Keratinocyte (primary cell): Measurements from ENCODE around the gene ALK. TPM values are rescaled to one million over a fixed set of nuclear protein-coding genes. Genes with fewer than 3 reads are reported as not detected.

Experiments used
- DNase-seq: peaks from one replicate; pipeline ENCODE4 v3.0.0-alpha.2; 2011; ENCODE audit warnings: low read depth, missing footprints, low spot score
- FAIRE-seq: peaks from 2 replicates; lab custom pipeline; 2011; peaks lifted over from hg19 to GRCh38; lab: Jason Lieb, UNC
- H2AFZ ChIP-seq: 2 replicates; pipeline ENCODE4 v1.6.0; 2012; ENCODE audit warnings: low read length, control low read depth, inconsistent platforms; ENCODE audit not compliant: control insufficient read depth
- H3K27ac ChIP-seq: 2 replicates; pipeline ENCODE4 v1.5.1; 2011; ENCODE audit warnings: low read length; ENCODE audit not compliant: control insufficient read depth, insufficient read depth
- H3K27me3 ChIP-seq: 3 replicates; pipeline ENCODE4 v1.6.0; 2011; ENCODE audit warnings: low read length; ENCODE audit not compliant: control insufficient read depth, insufficient read depth; ENCODE audit errors: extremely low read depth
- H3K36me3 ChIP-seq, 2 experiments: 2 replicates in 1 of 2; 3 replicates in 1 of 2; pipeline ENCODE4 v1.5.1; 2011; ENCODE audit warnings: low read length in 2 of 2, mild to moderate bottlenecking in 1 of 2; ENCODE audit not compliant: control insufficient read depth in 2 of 2, insufficient read depth in 2 of 2; ENCODE audit errors: extremely low read depth in 1 of 2
- H3K4me1 ChIP-seq: 3 replicates; pipeline ENCODE4 v1.5.1; 2011; ENCODE audit warnings: low read length; ENCODE audit not compliant: control insufficient read depth, insufficient read depth; ENCODE audit errors: extremely low read depth
- H3K4me2 ChIP-seq: 3 replicates; pipeline ENCODE4 v1.6.0; 2011; ENCODE audit warnings: low read depth, low read length; ENCODE audit not compliant: control insufficient read depth, insufficient read depth; ENCODE audit errors: extremely low read depth
- H3K4me3 ChIP-seq, 3 experiments: fragments of 200-600 bp in 1 of 3; sonication (generic) in 1 of 3; 2 replicates in 2 of 3; 3 replicates in 1 of 3; pipeline ENCODE4 v1.5.1; 2011 to 2016; ENCODE audit warnings: low read length in 3 of 3, mild to moderate bottlenecking in 3 of 3, control low read depth in 2 of 3, inconsistent platforms in 1 of 3, low read depth in 1 of 3, mixed read lengths in 1 of 3, mixed run types in 1 of 3, moderate library complexity in 1 of 3; ENCODE audit not compliant: control insufficient read depth in 2 of 3, insufficient read depth in 2 of 3; ENCODE audit errors: extremely low read depth in 1 of 3
- H3K79me2 ChIP-seq: 2 replicates; pipeline ENCODE4 v1.6.0; 2012; ENCODE audit warnings: low read length; ENCODE audit not compliant: control insufficient read depth, insufficient read depth
- H3K9ac ChIP-seq: 3 replicates; pipeline ENCODE4 v1.6.0; 2011; ENCODE audit warnings: low read length; ENCODE audit not compliant: control insufficient read depth, insufficient read depth; ENCODE audit errors: extremely low read depth
- H3K9me1 ChIP-seq: 3 replicates; pipeline ENCODE4 v1.6.0; 2011; ENCODE audit warnings: low read length; ENCODE audit not compliant: control insufficient read depth, insufficient read depth; ENCODE audit errors: extremely low read depth
- H3K9me3 ChIP-seq: 2 replicates; pipeline ENCODE4 v1.5.1; 2012; ENCODE audit warnings: low read depth, low read length; ENCODE audit not compliant: control insufficient read depth
- H4K20me1 ChIP-seq: 3 replicates; pipeline ENCODE4 v1.6.0; 2011; ENCODE audit warnings: low read length; ENCODE audit not compliant: control insufficient read depth, insufficient read depth; ENCODE audit errors: extremely low read depth
- EZH2 ChIP-seq: IDR thresholded peaks from one replicate; pipeline ENCODE4 v1.6.1; 2012; ENCODE audit warnings: inconsistent platforms, mild to moderate bottlenecking, low read length, moderate library complexity
- dilution Hi-C: fragments of 300-500 bp; cut with MboI; formaldehyde crosslinking; loops from one replicate; pipeline ENCODE4 v1.7.0; 2020; ENCODE audit warnings: low sequenced_read_pairs; ENCODE audit not compliant: extremely low pct_ligation_motif_present
- polyA plus RNA-seq, 5 experiments: library from polyadenylated mRNA; depleted of rRNA in 3 of 5; stranded (reverse) in 3 of 5; stranded (forward) in 1 of 5; unstranded in 1 of 5; fragments of >200 nt; gene quantifications; 1 replicate in 1 of 5; 2 replicates in 3 of 5; 3 replicates in 1 of 5; pipeline versions ENCODE4 v1.2.1 to v1.2.3, GENCODE V29; 2011 to 2012; ENCODE audit warnings: missing spikeins in 2 of 5, low read depth in 1 of 5, low replicate concordance in 1 of 5
- TF ChIP-seq, protein P1 (sequence below), 3 experiments: IDR thresholded peaks in 1 of 3; conservative IDR thresholded peaks in 1 of 3; optimal IDR thresholded peaks in 1 of 3; 2 replicates in 2 of 3; 3 replicates in 1 of 3; pipeline versions ENCODE3 to v1.5.1; 2011; ENCODE audit warnings: low read length in 3 of 3, mild to moderate bottlenecking in 3 of 3, moderate library complexity in 2 of 3, control low read depth in 1 of 3, inconsistent platforms in 1 of 3; ENCODE audit not compliant: insufficient read depth in 2 of 3; ENCODE audit errors: extremely low read depth in 1 of 3

Gene ALK
- polyA plus RNA-seq, 1 donor (not counting 4 experiments of a cell fraction or from before 2014, with no cell fraction given) = not detected

DNA sequence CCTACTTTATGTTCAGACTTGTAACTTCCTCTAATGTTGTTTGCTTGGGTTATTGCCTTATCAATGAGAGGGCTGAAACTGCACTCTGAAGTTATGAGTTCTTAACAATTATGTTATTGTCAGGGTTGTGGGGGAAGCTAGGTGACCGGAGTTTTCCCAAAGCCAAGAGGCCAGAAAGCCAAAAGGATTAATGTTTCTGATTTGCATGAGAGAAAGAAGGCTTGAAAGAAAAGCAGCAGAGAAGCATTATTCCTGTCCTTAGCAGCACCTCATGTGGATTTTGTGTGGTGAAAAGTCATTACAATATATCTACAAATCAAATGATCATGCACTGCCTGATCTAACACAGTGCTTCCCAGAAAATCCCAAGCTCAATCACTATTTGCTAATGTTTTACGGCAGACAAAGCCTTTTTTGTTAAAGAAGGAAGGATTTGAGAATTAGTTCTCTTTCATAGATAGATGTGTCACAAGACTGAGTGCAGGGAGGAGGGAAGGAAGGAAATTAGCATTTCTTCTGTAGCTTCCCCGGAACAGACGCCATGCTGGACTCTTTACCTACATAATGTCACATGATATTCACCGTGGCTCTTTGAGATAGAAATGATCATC lies 203.2 kb downstream of the ALK start:
- Histone ChIP-seq H3K36me3 (no peaks in the 10 kb centered on the region), H3K27ac (no peak overlapping the region), H3K4me2 (no peak overlapping the region), H4K20me1 (no peaks in the 10 kb centered on the region), H3K27me3 (peaks cover 14% of the 10 kb centered on the region), H3K9me3 (no peaks in the 10 kb centered on the region), H3K9me1 (no peaks in the 10 kb centered on the region), H2AFZ (no peak overlapping the region), H3K4me1 (no peaks in the 10 kb centered on the region), H3K79me2 (no peaks in the 10 kb centered on the region), H3K4me3 (no peak overlapping the region), H3K9ac (no peak overlapping the region)
- TF ChIP-seq, protein P1, sequence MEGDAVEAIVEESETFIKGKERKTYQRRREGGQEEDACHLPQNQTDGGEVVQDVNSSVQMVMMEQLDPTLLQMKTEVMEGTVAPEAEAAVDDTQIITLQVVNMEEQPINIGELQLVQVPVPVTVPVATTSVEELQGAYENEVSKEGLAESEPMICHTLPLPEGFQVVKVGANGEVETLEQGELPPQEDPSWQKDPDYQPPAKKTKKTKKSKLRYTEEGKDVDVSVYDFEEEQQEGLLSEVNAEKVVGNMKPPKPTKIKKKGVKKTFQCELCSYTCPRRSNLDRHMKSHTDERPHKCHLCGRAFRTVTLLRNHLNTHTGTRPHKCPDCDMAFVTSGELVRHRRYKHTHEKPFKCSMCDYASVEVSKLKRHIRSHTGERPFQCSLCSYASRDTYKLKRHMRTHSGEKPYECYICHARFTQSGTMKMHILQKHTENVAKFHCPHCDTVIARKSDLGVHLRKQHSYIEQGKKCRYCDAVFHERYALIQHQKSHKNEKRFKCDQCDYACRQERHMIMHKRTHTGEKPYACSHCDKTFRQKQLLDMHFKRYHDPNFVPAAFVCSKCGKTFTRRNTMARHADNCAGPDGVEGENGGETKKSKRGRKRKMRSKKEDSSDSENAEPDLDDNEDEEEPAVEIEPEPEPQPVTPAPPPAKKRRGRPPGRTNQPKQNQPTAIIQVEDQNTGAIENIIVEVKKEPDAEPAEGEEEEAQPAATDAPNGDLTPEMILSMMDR (optimal IDR thresholded peaks at IDR 0.05 in 1 of 3, IDR thresholded peaks at IDR 0.05 in 1 of 3, conservative IDR thresholded peaks at IDR 0.05 in 1 of 3; ENCODE audit: extremely low read depth in 1 of 3, insufficient read depth in 2 of 3, low read length in 3 of 3) = no peak
- TF ChIP-seq EZH2 = no peak
- FAIRE-seq (no peak), DNase-seq (no peak)
- dilution Hi-C loops = no loop called here

DNA sequence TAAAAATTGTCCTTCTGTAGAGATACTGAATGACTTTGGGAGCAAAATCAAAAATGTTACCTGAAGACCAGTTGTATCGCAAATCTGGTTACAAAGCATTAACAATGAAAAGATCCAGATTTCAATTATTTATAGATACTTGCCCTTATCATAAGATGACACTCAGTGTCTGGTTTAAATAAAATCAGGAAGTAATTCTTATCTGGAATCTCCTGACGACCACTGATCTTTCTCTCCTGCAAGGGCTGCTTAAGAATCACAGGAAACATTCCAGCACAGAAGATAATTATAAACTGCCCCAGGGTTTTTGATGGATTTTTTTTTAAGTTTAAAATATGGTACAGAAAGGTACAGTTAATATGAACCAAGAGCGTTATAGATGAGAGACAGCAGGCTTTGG lies 205.7 kb downstream of the ALK start:
- H3K4me2 ChIP-seq = no peak overlapping the region
- H3K27me3 ChIP-seq = peaks cover 14% of the 10 kb centered on the region
- H3K36me3 ChIP-seq = no peaks in the 10 kb centered on the region
- DNase-seq = no peak
- H3K4me1 ChIP-seq = no peaks in the 10 kb centered on the region
- H3K79me2 ChIP-seq = no peaks in the 10 kb centered on the region
- no peaks in the 10 kb centered on the region for H3K9me3 ChIP-seq
- no peak for FAIRE-seq
- H2AFZ ChIP-seq = no peak overlapping the region
- no peaks in the 10 kb centered on the region for H3K9me1 ChIP-seq
- no peak overlapping the region for H3K9ac ChIP-seq
- dilution Hi-C loops = no loop called here
- no peak overlapping the region for H3K27ac ChIP-seq
- TF ChIP-seq EZH2 = no peak
- H4K20me1 ChIP-seq = no peaks in the 10 kb centered on the region
- no peak overlapping the region for H3K4me3 ChIP-seq

DNA sequence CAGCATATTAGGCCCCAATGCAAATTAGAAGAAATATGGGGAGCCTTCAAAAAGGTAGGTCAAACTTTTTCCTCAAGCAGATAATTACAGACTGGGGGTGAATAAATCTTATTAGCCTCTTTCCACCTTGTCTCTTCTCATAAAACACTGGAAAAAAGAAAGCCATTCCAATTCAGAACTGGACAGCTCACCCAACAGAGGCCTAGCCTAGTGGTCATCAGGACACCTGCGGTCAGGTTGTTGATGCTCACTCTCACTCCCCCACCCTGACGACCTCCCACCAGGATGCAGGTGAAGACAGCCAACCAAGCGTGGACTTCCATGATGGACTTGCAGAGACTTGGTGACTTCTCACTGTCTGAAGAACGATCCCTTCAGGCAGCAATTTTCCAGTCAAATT lies 207.1 kb downstream of the ALK start:
- Histone ChIP-seq H3K4me3 (no peak overlapping the region), H3K4me1 (no peaks in the 10 kb centered on the region), H3K9ac (no peak overlapping the region), H3K36me3 (no peaks in the 10 kb centered on the region), H3K79me2 (no peaks in the 10 kb centered on the region), H3K9me1 (no peaks in the 10 kb centered on the region), H3K4me2 (no peak overlapping the region), H4K20me1 (no peaks in the 10 kb centered on the region), H3K27me3 (peaks cover 10% of the 10 kb centered on the region), H3K9me3 (no peaks in the 10 kb centered on the region), H2AFZ (no peak overlapping the region), H3K27ac (no peak overlapping the region)
- TF ChIP-seq, protein P1 (optimal IDR thresholded peaks at IDR 0.05 in 1 of 3, IDR thresholded peaks at IDR 0.05 in 1 of 3, conservative IDR thresholded peaks at IDR 0.05 in 1 of 3; ENCODE audit: extremely low read depth in 1 of 3, insufficient read depth in 2 of 3, low read length in 3 of 3) = no peak
- no peak for TF ChIP-seq EZH2
- DNase-seq = no peak
- dilution Hi-C loops = no loop called here
- FAIRE-seq = no peak
